AG08395 (cell line): ENCODE data around the gene SMIM28.
"Not testable (repeated sequence)": the region's sequence is repeated elsewhere in the genome, so short reads cannot be mapped to it uniquely, and the experiment has no call there.

ENCODE experiments used
- DNase-seq: peaks from one replicate; pipeline ENCODE4 v3.0.0; 2012; ENCODE audit warnings: mixed read lengths, low spot score

SMIM28 gene

DNA sequence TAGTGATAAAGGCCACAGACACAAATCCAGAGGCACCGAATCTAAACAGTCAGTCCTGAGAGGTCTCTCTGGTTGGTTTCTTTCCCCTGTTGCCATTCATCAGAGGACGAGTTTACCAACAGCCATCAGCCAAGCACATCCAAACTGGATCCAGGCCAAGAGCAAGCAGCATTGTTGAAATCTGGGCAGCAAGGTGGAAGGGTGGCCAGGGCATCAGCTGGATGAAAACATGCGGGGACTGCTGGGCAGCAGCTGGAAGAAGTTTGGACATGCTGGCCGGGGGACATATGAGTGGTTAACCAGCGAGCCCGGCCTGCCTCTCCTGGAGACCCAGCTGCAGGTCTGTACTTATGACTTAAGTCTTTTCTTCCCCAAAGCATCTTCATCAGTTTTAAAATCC lies at the start of gene SMIM28:
Gene SMIM28, plus strand, starts transcription at position 62 of the 400 bp plus-strand sequence. Its CDS starts 168 bp downstream, at position 230.
- DNase-seq, result no peak

- DNase-seq, result no peak
Measured at GRCh38 chr6:138328210-138328609, 49.5 kb upstream of the SMIM28 start.

DNA sequence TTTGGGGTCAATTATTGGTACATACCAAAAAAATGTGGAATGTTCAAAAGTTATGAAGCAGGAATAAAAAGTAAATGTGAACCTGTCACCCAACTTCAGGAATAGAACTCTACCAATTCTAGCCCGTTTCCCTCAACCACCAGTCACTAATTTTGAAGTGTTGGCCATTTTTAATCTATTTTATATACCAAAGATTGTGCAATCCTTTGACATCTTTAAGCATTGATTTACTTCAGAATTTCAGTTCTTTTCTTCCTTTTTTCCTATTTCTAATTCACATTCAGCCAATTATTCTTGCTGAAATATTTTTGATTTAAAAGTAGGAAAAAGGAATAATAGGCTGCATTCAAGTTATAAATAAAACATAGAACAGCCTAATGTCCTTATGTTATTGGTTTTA lies 46.9 kb upstream of the SMIM28 start:
- DNase-seq, result no peak

GRCh38 chr6:138331444-138331843 lies 46.3 kb upstream of the SMIM28 start:
- DNase-seq, result no peak

- no peak for DNase-seq
Measured at GRCh38 chr6:138331984-138332383, 45.7 kb upstream of the SMIM28 start.

DNA sequence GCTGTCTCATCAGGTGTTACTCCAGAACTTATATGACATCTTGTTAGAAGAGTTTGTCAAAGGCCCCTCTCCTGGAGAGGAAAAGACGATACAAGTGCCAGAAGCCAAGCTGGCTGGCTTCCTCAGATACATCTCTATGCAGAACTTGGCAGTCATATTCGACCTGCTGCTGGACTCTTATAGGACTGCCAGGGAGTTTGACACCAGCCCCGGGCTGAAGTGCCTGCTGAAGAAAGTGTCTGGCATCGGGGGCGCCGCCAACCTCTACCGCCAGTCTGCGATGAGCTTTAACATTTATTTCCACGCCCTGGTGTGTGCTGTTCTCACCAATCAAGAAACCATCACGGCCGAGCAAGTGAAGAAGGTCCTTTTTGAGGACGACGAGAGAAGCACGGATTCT lies 43.7 kb upstream of the SMIM28 start:
- no peak for DNase-seq

GRCh38 chr6:138334963-138335362 lies 42.7 kb upstream of the SMIM28 start:
- DNase-seq, result no peak

DNA sequence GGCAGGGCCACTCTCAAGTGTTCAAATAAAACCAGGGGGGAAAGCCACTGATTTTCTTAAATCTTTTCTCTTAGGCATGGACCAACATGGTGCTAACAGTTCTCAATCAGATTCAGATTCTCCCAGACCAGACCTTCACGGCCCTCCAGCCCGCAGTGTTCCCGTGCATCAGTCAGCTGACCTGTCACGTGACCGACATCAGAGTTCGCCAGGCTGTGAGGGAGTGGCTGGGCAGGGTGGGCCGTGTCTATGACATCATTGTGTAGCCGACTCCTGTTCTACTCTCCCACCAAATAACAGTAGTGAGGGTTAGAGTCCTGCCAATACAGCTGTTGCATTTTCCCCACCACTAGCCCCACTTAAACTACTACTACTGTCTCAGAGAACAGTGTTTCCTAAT lies 41.5 kb upstream of the SMIM28 start:
- no peak for DNase-seq

DNA sequence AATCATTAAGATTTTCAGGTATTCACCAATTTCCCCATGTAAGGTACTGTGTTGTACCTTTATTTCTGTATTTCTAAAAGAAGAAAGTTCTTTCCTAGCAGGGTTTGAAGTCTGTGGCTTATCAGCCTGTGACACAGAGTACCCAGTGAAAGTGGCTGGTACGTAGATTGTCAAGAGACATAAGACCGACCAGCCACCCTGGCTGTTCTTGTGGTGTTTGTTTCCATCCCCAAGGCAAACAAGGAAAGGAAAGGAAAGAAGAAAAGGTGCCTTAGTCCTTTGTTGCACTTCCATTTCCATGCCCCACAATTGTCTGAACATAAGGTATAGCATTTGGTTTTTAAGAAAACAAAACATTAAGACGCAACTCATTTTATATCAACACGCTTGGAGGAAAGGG lies 40.6 kb upstream of the SMIM28 start:
- no peak for DNase-seq

DNA sequence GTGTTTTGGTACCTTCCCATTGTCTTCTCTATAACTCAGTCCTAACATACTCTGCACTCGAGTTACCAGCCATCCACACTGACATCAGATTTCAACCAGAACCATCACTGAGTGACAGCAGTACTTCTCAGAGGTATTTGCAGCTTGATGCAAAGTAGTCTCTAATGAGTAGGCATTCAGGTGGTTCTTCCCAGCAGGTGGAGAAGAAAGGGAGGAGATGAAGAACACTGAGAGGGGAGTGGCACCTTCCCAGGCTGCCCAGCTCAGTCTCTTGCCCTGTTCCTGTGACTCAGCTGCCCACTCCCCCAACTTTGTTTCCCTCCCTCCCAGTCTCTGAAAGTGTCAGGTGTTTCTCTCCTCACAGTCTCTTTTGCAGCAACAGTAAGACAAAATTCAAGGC lies 38.7 kb upstream of the SMIM28 start:
- no peak for DNase-seq

- no peak for DNase-seq
Measured at GRCh38 chr6:138341176-138341575, 36.5 kb upstream of the SMIM28 start.

DNA sequence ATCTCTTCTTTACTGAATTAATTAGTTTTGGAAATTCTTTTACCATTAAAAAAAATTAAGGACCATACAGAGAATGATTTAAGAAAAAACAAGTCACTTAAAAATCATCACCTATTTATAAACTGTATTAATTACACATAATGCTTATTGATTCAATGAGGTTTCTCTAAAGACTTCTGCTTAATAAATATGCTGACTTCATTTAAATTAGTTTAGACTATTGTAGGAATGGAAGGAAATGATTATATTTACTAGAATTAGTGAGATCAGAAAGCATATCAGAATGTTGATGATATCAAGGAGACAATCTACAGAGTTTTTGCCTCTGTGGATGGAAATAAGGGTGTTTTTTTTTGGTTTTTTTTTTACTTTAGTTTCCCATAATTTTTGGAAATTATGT lies 34.6 kb upstream of the SMIM28 start:
- no peak for DNase-seq

GRCh38 chr6:138345565-138346285 lies 32.0 kb upstream of the SMIM28 start:
- no peak for DNase-seq

DNA sequence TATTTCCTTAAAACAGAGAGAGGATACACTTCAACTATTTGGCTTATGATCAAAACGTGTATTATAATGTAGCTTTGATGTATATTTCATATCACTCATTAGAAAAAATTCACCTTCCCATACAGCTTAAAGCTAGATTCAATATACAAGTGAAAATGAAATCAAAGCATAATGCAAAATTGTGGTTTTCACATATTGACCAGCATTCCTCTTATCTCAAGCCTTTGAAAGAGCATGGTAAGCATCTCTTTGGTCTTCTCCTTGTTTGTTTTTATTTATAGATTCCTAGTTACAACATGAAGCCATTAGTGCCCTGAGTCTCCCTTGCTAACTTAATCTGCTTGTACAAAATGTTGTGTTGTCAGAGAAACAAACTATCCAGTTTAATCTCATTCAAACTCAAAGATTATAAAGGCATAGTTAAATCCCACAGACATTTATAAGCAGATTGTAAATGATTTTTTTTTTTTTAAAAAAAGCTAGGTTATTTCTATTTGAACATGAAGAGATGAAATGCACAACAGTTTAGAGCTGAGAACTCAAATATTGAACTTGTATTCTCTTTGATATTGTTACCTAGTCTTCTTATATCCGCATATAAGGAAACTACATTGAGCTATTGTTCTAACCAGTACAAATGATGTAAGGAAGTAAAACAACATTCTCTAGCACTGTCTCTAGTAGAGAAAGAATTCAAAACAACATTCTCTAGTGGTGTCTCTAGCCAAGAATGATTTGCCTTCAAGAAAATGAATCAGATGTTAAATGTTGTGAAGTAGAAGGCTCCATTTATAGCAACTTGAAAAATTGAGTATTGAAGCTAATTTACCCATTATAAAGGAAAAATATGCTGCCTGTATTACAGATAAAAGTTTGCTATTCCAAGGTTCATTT lies 31.2 kb upstream of the SMIM28 start:
- peak; percentile 58 for DNase-seq

- DNase-seq, result no peak
Measured at GRCh38 chr6:138347864-138348263, 29.8 kb upstream of the SMIM28 start.

DNA sequence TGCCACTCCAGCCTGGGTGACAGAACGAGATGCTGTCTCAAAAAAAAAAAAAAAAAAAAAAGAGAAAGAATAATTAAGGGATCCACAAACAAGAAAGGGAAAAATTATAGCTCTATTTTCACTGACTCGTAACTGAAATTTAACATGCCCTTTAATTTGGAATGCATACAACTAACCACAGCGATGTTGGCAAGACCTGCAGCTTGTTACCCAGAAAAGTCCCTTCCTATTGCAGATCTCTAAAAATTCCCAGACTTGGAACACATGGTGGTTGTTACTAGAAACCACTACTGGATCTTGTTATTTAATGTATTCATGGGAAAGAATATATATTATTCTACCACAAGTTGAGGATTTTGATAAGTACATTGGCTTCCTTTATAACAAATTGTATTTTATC lies 27.8 kb upstream of the SMIM28 start:
- DNase-seq, result peak; percentile 56

DNA sequence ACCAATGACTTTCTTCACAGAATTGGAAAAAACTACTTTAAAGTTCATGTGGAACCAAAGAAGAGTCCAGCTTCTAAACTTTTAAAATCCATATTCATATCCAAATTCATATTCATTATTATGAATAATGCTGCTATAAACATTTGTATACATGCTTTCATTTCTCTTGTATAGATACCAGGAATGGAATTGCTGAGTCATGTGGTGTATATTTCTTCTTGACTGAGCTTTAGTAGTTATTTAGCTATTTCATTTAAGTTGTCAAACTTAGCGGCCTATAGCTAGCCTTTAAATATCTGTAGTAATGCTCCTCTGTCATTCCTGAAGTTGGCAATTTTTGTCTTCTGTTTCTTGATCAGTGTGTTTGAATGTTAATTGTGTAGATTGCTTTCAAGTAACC lies 19.8 kb upstream of the SMIM28 start:
- no peak for DNase-seq

DNA sequence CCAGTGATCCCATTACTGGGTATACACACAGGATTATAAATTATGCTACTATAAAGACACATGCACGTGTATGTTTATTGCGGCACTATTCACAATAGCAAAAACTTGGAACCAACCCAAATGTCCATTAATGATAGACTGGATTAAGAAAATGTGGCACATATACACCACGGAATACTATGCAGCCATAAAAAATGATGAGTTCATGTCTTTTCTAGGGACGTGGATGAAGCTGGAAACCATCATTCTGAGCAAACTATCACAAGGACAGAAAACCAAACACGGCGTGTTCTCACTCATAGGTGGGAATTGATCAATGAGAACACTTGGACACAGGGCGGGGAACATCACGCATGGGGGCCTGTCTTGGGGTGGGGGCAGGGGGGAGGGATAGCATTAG lies 9.0 kb upstream of the SMIM28 start:
- not testable (repeated sequence) for DNase-seq

DNA sequence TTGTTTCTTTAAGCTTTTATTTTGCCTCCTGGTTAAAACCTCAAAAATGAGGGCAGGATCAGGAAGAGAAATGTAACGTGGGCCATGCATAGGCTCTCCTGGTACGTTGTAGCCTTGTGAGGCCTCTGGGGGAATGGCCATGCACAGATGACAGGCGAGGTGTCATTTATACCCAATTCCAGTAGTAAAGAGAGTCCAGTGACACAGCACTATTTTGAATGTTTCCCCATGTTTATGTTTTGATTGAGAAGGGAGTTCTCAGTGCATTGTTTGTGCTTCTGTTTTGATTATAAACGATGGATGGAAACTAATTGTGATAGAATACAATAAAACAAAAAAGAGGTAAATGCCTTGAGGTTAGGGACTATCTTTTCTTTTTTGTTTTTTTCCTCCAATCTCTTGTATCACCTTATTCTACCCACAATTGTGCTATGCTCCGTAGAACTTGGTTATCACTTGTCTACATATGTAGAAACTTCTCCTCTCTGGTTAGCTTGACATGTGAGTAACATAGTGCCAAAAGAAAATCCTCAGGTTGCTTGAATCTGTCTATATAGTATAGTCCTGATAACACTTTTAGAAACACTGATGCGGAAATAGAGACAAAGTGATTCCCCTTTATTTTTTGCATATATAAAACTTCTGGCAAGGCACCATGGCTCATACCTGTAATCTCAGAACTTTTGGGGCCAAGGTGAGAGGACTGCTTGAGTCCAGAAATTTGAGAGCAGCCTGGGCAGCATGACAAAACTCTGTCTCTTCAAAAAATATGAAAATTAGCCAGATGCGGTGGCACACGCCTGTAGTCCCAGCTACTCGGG lies 6.9 kb upstream of the SMIM28 start:
- no peak for DNase-seq

GRCh38 chr6:138371452-138371711 lies 6.3 kb upstream of the SMIM28 start:
- DNase-seq, result no peak

DNA sequence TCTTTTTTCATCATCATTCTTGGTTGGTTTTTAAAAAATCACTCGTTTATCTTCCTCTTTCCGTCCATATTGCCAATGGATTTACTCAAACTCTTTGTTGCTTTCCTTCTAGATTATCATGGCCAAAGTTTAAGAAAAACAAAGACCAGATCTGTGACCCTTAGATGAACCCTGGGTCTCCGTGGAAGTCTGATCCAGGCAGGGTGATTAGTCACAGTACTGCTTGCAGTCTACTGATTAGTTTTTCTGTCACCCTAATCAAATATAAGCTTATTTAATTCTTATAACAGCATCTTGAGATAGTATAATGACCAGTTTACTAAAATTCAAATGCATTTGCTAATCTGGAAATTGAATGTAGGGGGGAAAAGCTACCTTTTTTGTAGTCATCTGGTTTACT lies 6.0 kb upstream of the SMIM28 start:
- DNase-seq, result no peak

- peak; percentile 10 for DNase-seq
Measured at GRCh38 chr6:138372711-138373463, 4.8 kb upstream of the SMIM28 start.
